ENCODE measurements around the gene FRYL.
A peak's percentile ranks its signal among the peaks of the same experiment; 100 is the strongest.
"Not testable (repeated sequence)": the region's sequence is repeated elsewhere in the genome, so short reads cannot be mapped to it uniquely, and the experiment has no call there.

FRYL gene

GRCh38 chr4:48698029-48698971, 81.8 kb downstream of the FRYL start:
- DNase-seq (ENCODE audit: low spot score): no peak

- DNase-seq (ENCODE audit: low spot score): not testable (repeated sequence)
These were observed 82.6 kb downstream of the FRYL start for GRCh38 chr4:48697516-48697915.

- DNase-seq (ENCODE audit: low spot score): no peak
These were observed 85.3 kb downstream of the FRYL start for GRCh38 chr4:48694824-48695223.

- no peak for DNase-seq (ENCODE audit: low spot score)
These were observed 86.1 kb downstream of the FRYL start for GRCh38 chr4:48693856-48694574.

GRCh38 chr4:48692897-48693296, 87.2 kb downstream of the FRYL start:
- DNase-seq (ENCODE audit: low spot score): no peak

GRCh38 chr4:48692044-48692443, 88.0 kb downstream of the FRYL start:
- no peak for DNase-seq (ENCODE audit: low spot score)

- DNase-seq (ENCODE audit: low spot score): no peak
These were observed 91.1 kb downstream of the FRYL start for GRCh38 chr4:48688953-48689352.

GRCh38 chr4:48687313-48688051, 92.6 kb downstream of the FRYL start:
- no peak for DNase-seq (ENCODE audit: low spot score)

GRCh38 chr4:48686369-48686768, 93.7 kb downstream of the FRYL start:
- no peak for DNase-seq (ENCODE audit: low spot score)

- no peak for DNase-seq (ENCODE audit: low spot score)
These were observed 96.1 kb downstream of the FRYL start for GRCh38 chr4:48683784-48684666.

GRCh38 chr4:48682870-48683269, 97.2 kb downstream of the FRYL start:
- not testable (repeated sequence) for DNase-seq (ENCODE audit: low spot score)

GRCh38 chr4:48681856-48682255, 98.2 kb downstream of the FRYL start:
- DNase-seq (ENCODE audit: low spot score): peak; percentile 26

- no peak for DNase-seq (ENCODE audit: low spot score)
These were observed 99.1 kb downstream of the FRYL start for GRCh38 chr4:48680848-48681568.

- DNase-seq (ENCODE audit: low spot score): no peak
These were observed 106.5 kb downstream of the FRYL start for GRCh38 chr4:48673537-48673936.

- DNase-seq (ENCODE audit: low spot score): no peak
These were observed 109.5 kb downstream of the FRYL start for GRCh38 chr4:48670587-48670986.

GRCh38 chr4:48669086-48669485, 111.0 kb downstream of the FRYL start:
- DNase-seq (ENCODE audit: low spot score): no peak

GRCh38 chr4:48668254-48669017, 111.6 kb downstream of the FRYL start:
- DNase-seq (ENCODE audit: low spot score): no peak

GRCh38 chr4:48667148-48667547, 112.9 kb downstream of the FRYL start:
- no peak for DNase-seq (ENCODE audit: low spot score)

GRCh38 chr4:48665555-48666186, 114.4 kb downstream of the FRYL start:
- DNase-seq (ENCODE audit: low spot score): no peak
